NCI-H128 (cell line): ENCODE measurements around the gene IPO13.

ENCODE experiments used
- DNase-seq: peaks from one replicate; lab custom pipeline; 2025; ENCODE audit not compliant: unreplicated experiment; lab: John Stamatoyannopoulos, UW

Gene IPO13

DNA sequence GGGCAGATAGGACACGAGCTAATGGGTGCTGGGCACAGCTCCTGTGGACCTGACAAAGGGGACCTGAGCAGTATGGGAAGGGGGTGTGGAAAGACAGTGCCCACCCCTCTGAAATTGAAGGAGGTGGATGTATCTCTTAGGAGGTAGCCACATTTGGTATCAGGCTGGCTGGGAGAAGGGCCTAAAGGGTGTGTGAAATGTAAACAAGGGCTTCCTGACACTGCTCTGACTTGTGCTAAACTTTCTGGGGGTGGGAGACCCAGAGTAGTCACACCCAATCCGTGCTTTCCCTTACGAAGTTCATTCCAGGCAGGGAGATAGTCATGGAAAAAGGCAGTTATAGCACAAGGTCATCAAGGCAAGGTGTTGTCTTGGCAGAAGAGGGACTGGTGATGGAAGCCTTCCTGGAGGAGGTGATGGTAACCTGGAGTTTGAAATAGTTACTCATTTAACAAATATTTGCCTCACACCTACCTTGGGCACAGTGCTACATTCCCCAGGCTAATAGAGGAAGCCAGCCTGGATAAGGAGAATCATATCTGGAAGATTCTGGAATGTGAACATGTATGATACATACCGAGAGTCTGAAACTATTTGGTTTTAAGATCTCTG lies 39.3 kb downstream of the IPO13 start:
- no peak for DNase-seq

DNA sequence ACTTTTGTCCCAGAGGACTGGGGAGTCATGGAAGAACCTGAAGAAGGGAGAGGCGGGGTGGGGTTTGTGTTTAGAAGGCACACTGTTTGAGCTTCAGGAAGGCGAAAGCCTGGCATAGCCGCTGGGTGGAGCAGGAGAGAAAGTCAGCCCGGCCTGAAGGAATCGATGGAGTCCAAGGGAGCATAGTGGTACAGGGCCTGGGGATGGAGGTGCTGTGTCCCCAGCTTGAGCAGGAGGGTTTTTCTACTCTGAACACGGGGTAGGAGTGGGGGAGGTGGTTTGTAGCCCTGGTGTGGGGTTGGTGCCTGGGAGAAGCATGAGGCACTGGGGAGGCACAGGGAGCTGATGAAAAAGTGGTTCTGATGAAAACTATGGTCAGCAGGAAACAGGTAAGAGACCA lies 40.0 kb downstream of the IPO13 start:
- DNase-seq = no peak

DNA sequence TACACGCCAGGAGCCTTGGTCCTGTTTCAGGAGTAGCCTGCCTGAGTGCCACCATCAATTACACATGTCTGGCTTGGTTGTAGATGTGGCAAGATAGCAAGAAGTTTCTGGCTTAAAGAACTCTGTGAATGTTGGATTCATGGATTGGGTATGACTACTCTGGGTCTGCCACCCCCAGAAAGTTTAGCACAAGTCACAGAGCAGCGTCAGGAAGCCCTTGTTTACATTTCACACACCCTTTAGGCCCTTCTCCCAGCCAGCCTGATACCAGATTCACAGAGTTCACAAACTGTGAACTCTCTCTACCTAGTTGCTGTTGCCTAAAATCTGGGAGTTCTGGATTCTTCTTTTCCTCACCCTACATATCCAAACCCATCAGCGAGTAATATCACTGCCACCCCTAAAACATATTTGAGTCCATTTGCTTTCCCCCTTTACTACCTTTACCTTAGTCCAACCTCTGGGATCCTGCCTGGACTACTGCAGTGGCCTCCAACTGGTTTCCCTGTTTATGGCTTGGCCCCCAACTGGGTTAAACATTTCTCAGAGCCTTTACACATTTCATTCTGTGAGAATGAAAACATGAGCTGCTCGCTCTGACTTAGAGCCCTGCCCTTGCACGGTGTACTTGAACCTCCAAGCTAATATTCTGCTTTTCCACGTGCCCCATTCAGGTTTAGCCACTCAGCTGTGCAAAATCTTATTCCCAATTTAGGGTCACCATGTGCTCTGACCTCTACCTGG lies 40.6 kb downstream of the IPO13 start:
- no peak for DNase-seq

DNA sequence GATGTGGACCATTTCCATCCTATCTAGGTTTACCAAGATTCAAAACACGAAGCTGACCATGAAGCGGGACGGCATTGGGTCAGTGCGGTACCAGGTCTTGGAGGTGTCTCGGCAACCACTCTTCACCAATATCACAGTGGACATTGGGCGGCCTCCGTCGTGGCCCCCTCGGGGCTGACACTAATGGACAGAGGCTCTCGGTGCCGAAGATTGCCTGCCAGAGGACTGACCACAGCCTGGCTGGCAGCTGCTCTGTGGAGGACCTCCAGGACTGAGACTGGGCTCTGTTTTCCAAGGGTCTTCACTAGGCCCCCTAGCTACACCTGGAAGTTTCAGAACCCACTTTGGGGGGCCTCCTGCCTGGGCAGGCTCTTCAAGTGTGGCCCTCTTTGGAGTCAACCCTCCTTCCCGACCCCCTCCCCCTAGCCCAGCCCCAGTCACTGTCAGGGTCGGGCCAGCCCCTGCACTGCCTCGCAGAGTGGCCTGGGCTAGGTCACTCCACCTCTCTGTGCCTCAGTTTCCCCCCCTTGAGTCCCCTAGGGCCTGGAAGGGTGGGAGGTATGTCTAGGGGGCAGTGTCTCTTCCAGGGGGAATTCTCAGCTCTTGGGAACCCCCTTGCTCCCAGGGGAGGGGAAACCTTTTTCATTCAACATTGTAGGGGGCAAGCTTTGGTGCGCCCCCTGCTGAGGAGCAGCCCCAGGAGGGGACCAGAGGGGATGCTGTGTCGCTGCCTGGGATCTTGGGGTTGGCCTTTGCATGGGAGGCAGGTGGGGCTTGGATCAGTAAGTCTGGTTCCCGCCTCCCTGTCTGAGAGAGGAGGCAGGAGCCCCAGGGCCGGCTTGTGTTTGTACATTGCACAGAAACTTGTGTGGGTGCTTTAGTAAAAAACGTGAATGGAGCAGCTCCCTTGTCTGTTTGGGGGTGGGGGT lies 43.8 kb downstream of the IPO13 start:
- DNase-seq = no peak

DNA sequence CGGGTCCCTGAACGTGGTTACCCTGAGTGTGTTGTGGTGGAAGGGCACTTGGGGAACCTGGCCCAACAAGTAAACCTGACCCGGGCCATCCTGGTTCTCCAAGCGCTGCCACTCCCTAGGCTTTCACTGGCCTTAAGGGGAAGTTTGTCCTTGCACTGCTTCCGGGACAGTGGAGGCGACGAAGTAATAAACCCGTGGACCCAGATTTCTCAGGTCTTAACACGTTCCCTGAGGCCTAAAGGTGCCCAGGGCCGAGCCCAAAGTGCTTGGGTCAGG lies 44.4 kb downstream of the IPO13 start:
- no peak for DNase-seq

DNA sequence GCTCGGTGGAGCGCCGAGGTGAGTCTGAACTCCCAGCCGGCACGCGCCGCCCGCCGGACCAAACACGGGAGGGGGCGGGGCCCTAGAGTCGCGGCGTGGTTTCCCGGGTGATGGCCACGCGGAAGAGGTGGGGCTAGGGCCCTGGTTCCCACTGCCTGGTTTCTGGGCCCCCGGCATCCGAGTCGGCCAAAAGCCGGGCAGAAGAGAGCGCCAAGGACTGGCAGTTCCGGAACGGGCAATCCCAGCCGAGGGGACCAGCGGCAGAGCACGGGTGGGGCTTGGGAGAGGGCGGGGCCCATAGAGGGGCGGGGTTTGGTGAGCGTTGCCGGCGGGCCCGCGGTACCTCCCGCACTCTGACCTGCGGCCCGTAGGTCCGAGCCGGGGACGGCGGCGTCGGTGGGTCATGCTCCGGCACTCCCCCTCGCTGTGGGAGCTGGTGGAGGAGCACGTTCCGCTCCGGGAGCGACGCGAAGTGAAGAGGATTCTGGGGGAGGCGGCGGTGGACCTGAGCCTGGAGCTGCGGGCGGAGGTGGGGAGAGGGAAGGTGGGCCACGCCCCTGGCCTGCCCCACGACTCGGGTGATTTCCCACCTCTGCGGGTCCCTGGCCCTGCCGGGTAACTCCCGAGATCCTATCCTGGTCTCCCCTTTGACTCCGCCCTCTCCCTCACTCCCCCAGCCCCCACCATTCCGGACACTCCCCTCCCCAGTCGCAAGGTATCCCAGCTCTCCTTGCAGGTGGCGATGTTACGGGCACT lies 44.9 kb downstream of the IPO13 start, which contains the start of gene CCDC24:
TSS of gene CCDC24 (plus strand) at position 124 of the 756 bp plus-strand sequence. CDS start at position 404, 280 bp downstream.
- peak; percentile 50 for DNase-seq

DNA sequence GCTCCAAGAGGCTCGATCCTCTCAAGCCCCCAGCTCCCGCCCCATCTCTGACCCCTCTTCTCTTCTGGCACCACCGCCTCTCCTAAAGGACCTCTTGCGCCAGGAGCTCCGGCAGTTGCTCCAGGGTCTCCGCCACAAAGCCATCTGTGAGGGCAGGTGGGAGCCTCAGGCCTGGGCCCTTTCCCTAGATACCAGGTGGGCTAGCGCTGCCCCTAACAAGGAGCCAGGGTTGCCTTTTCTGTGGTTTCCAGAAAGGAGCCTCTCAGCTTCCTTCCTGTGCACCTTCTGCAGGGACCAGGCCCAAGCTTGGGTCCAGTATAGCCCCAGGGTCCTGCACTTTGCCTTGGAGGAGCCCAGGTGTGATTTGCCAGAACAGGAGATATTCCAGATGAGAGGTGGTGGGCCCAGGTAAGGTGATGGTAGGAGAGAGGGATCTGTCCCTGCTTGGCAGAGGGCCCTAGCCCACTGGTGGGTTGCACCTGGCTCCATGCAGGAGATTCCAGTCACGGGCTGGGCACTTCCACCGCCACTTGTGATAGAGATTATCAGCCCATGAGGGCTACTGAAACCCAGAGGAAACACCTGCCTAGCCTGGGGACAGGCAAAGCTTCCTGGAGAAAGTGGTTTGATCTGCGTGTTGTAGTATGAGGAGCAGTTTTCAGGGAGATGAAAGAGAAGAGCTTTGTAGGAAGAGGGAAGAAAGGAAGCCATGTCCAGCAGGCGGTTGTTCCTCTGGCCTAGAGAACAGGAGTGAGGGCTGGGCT lies 45.7 kb downstream of the IPO13 start:
- DNase-seq = no peak

DNA sequence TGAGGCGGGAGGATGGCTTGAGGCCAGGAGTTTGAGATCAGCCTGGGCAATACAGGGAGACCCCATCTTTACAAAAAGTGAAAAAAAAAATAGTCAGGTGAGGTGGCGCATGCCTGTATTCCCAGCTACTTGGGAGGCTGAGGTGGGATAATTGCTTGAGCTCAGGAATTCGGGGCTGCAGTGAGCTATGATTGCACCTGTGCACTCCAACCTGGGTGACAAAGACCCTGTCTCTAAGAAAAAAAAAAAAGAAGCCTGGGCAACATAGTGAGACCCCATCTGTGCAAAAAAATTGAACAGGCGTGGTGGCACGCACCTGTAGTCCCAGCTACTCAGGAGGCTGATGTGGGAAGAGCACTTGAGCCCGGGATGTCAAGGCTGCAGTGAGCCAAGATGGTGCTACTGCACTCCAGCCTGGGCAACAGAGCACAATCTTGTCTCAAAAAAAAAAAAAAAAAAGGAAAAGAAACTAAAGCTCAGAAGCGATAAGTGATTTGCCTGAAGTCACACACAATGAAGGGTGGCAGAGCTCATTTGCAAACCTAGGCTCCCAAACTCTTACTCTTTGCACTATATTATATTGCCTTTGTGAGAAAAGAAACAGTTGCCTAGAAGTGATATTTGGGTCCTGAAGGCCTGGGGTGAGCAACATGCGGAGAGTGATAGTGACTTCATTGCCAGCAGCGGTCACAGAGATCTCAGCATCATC lies 46.6 kb downstream of the IPO13 start:
- no peak for DNase-seq

DNA sequence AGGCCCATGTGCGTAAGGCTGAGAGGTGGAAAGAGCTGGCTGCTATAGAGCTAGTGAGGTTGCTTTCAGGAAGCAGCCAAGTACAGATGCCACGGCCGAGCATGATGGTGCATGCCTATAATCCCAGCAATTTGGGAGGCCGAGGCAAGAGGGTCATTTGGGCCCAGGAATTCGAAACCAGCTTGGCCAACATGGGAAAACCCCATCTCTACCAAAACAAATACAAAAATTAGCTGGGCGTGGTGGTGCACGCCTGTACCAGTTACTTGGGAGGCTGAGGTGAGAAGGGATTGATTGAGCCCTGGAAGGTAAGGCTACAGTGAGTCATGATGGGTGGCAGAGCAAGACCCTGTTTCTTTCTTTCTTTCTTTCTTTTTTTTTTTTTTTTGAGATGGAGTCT lies 47.3 kb downstream of the IPO13 start:
- DNase-seq = no peak

DNA sequence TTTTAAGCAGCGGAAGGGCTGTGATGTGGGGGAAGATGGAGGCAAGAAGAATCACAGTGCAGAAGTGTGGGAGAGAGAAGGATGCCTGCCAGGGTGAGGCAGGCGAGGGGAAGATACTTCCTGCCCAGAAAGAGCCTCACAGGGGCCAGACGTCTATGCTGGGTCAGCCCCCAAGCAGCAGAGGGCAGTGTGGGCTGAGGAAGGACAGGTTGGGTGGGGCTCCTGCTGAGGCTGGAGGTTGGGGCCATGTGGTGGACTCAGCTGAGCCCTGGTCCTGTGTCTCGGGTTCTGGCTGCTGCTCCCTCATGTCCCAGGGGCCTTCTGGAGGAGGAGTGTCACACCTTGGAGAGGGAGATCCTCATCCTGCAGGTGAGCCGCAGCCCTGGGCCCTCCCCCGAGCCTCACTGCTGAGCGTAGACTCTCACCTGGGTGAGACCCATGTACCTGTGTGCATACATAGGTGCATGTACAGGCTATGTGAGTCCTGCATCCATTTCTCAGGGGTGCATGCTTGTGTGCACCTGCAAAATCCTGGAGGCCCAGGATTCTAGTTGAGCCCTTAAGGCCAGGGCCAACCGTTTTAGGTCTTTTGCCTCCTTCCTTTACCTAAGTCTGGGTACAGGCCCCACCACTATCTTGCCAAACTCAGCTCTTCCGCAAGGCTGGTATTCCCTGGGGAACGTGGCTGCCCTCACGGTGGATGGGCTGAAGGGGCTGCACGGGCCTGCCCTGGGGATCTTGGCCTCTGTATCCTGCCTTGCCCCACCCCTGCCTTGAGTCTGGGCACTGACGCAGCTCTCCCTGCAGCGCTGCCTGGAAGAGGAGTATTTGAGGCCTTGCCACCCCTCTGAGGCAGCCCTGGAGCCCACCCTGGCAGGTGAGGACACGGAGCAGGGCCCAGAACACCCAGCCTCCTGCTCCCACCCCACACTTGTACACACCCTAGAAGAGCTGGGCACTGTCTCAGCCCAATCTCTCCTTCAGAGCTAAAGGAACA lies 48.3 kb downstream of the IPO13 start:
- DNase-seq = no peak

DNA sequence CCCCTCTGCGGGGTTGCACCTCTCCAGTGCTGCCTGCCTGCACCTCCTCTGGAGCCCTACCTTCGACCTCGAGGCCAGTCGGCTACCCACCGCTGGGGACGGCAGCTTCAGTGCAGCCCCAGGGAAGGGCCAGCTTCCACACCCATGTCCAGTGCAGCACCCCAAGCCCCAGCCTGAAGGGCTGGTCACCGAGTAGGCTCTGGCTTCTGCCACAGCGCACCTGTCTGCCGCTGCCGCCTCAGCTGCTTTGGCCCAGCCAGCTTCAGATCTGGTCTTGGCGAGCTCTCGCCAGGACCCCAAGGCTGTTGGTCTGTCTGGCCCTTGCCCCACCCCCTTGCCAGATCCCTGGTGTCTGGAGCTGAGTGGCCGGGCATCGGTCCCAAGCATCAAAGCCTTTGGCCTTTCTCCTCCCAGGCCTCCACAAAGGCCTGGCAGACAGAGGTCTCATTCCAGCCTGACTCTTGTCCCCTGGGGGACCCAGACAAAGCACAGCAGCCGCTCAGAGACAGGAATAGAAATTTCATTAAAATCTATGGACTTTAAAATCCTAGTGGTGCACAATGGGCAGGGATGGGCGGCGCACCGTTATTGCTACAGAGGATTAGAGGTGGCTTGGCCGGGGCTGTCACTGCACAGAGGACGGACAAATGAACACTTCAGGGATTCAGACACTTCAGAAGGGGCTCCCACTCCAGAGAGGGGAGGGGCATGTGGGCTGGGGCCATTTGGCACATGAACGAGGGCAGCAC lies 49.4 kb downstream of the IPO13 start:
- no peak for DNase-seq

DNA sequence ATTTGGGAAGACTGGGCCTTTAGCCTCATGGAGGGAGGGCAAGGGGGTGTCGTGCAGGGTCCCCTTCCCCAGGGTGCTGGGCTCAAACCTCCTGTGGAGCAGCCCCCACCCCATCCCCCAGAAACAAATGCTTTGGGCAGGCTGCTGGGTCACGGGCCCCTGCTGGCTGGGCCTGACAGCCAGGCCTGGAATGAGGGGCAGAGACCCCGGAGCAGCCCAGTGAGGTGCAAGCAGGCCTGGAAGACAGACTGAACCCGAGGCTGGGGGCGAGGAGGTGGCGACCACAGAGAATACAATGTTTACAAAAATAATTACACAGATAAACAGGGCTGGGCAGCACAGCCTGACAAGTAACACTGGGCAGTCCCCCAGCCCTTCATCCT lies 50.0 kb downstream of the IPO13 start:
- no peak for DNase-seq

DNA sequence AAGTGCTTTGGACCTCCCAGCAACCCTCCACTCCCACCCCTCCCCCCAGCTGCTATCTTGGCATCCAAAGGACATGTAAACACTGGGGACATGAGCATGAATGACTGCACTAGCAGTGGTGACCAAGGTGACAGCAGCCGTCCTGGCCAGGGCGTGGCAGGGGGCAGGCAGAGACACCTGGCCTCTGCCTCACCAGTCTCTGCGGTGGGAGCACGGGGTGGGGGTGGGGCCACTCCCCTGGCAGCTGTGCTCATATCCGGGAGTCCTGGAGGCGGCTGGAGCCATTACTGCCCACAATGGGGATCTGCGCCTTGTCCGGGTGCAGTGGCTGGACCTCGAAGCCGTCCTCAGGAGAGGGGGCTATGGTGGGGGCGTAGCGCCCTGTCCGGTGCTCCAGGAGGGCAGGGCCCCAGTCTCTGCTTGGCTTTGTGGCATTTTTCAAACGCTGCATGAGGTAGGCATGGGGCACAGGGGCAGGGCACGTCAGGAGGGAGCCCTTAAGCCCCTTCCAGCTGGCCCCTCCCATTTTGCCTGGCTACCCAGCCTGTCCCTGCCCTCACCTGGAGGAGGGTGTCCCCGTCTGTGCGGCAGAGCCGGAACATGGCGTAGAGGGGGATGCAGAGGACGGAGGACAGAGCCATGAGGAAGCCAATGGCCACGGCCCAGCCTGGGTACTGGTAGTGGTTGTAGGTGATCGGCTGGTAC lies 50.7 kb downstream of the IPO13 start:
- no peak for DNase-seq

DNA sequence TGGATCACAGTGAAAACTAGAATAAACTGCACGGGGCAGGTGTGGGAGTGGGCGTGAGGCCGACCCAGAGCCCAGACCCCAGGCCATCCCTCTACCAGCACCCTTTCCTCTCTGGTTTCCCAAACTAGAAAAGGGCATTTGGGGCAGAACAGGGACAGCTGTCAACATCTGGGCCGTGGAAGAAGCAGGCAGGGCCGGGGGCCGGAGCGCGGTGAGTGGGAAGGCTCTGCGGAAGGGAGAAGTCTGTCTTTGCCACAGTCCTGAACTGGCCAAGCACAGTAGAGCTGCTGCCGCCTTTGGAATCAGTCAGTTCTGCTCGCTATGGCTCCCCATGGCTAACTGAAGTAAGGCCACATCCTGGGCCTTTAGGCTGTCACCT lies 51.2 kb downstream of the IPO13 start:
- DNase-seq = no peak

DNA sequence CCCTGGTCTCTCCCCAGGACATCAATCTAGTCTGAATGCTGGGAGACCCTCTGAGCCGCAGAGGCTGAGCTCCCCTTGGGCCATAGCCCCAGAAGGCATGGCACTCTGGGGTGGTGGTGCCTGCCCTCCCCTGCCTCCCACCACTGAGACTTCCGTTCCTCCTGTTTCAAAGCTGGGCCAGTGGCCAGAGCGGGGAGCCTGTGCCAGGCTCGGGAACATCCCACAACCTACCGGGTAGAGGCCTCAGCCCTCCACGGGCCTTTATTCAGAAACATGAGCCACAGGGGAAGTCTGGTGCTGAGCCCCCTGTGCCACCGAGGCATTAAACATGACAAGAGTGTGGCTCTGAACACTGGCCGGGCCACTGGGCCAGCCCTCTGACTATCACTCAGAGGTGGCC lies 52.7 kb downstream of the IPO13 start:
- no peak for DNase-seq

DNA sequence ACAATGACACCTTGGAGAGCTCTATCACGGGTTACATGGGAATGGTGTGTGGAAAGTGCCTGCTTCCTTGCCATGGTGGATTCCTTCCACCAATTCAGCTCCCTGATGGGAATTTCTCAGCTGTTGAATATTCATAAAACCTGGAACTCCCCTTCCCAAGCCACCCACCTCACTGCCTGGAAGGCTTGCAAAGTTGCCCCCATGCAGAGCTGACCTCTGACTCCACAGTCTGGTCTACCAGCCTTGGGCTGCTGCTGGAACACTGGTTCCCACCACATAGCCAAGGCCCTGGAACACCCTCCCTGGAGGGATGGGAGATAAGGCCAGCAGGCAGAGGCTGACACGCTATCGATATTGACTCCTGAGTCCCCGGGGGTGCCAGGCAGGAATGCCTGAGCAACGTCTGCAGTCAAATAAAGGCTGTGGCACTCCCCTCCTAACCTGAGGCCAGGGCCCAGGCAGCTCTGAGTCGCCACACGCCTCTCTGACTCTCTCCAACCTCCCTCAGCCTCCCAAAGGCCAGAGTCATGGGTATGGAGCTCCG lies 53.4 kb downstream of the IPO13 start:
- DNase-seq = no peak

DNA sequence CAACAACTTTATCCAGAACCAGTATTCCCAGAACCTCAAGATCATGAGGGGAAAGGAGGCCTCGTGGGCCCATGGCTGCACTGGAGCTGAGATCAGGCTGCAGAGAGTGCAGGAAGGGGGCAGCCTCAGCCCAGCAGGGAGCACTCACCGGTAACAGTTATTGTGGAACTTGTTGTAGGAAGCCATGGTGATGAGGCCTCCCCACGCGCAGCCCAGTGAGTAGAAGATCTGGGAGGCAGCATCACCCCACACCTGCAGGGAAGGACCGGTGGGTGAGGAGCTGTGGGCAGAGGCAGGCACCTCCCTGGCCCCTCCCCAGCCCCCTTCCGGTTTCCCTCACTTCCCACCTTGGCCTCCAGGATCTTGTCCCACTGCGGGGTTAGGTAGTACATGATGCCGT lies 55.4 kb downstream of the IPO13 start:
- no peak for DNase-seq
